Measurements from ENCODE around the gene ASB6. TPM values are rescaled to one million over a fixed set of nuclear protein-coding genes. Genes with fewer than 3 reads are reported as not detected.

The ASB6 gene
- total RNA-seq, 1 experiment from 2014 or later, result 21.0 TPM

- Histone ChIP-seq H3K4ac (ENCODE audit: low read depth, low read length) (no peak overlapping the region), H3K79me2 (ENCODE audit: insufficient read depth, low read length) (no peaks in the 10 kb centered on the region), H3K18ac (ENCODE audit: insufficient read length, low read depth, low read length) (no peak overlapping the region), H3K9ac (ENCODE audit: extremely low read depth, insufficient read length, low read length) (no peak overlapping the region), H4K8ac (replicated peaks; ENCODE audit: insufficient read length, low read depth, low read length) (no peak overlapping the region), H3T11ph (ENCODE audit: low read length) (no peak overlapping the region), H4K5ac (ENCODE audit: insufficient read length, low read depth, low read length) (no peak overlapping the region), H3K27me3 (ENCODE audit: insufficient read depth, low read length) (no peaks in the 10 kb centered on the region), H3K23ac (ENCODE audit: insufficient read length, low read depth, low read length) (no peak overlapping the region), H3K27ac (ENCODE audit: insufficient read length, low read depth, low read length) (no peak overlapping the region), H2AFZ (ENCODE audit: low read length) (no peak overlapping the region), H3K23me2 (ENCODE audit: insufficient read length, low read depth, low read length, poor library complexity, severe bottlenecking) (no peaks in the 10 kb centered on the region), H3K79me1 (ENCODE audit: insufficient read depth, low read depth, low read length, poor library complexity, severe bottlenecking) (no peaks in the 10 kb centered on the region), H3K9me3 (ENCODE audit: control insufficient read depth, low read depth, low read length) (no peaks in the 10 kb centered on the region), H3K4me2 (ENCODE audit: insufficient read depth, insufficient read length, low read length) (no peak overlapping the region), H2BK120ac (ENCODE audit: low read depth, low read length, poor library complexity, severe bottlenecking) (no peak overlapping the region), H2BK20ac (ENCODE audit: low read depth, low read length, poor library complexity, severe bottlenecking) (no peak overlapping the region), H3K56ac (ENCODE audit: insufficient read length, low read depth, low read length) (no peak overlapping the region), H2BK15ac (ENCODE audit: low read depth, low read length) (no peak overlapping the region), H2BK5ac (ENCODE audit: insufficient read length, low read length) (no peak overlapping the region), H3K14ac (ENCODE audit: insufficient read depth, low read length) (no peak overlapping the region), H2AK5ac (ENCODE audit: insufficient read length, low read length) (no peak overlapping the region), H4K91ac (ENCODE audit: insufficient read length, low read depth, low read length) (no peak overlapping the region), H3K4me1 (ENCODE audit: insufficient read depth, low read length) (no peaks in the 10 kb centered on the region), H4K20me1 (ENCODE audit: control insufficient read depth, insufficient read depth, insufficient read length) (no peaks in the 10 kb centered on the region), H2BK12ac (ENCODE audit: insufficient read length, low read depth, low read length) (no peak overlapping the region)
- no peak for DNase-seq
- TF ChIP-seq CTCF (conservative IDR thresholded peaks at IDR 0.05), result peak; percentile 41; the same call in 2 of the 3 replicates
- Mint-ChIP-seq H3K36me3 (ENCODE audit: insufficient read depth in 1 of 3, low read depth in 3 of 3) (no peaks in the 10 kb centered on the region; a peak in 1 of 7 replicates), H3K4me1 (peaks cover 3 to 23% of the 10 kb centered on the region in 2 experiments; a peak in 3 of 4 replicates), H3K27ac (no peak overlapping the region), H3K4me3 (no peak overlapping the region), H3K9me3 (no peaks in the 10 kb centered on the region), H3K27me3 (ENCODE audit: low read depth) (peaks cover 3% of the 10 kb centered on the region; the same call in 1 of the 2 replicates)
- no CpG with 5 or more reads among the region's 11 CpGs for WGBS (ENCODE audit: extremely low coverage, insufficient read length, low lambda C conversion rate)
These were observed 46.5 kb upstream of the ASB6 start for GRCh38 chr9:129688285-129689043.

Data from H9 (cell line).